ENCODE measurements around the gene CYBA.
A peak's percentile ranks its signal among the peaks of the same experiment; 100 is the strongest.

CYBA gene

GRCh38 chr16:88687676-88688012, 36.8 kb upstream of the CYBA start:
- TF ChIP-seq CTCF (IDR thresholded peaks at IDR 0.05; ENCODE audit: insufficient read depth, low read length) (no peak), SPI1 (IDR thresholded peaks at IDR 0.05; ENCODE audit: borderline replicate concordance, low read depth) (no peak)
- TF ChIP-seq, protein P1, sequence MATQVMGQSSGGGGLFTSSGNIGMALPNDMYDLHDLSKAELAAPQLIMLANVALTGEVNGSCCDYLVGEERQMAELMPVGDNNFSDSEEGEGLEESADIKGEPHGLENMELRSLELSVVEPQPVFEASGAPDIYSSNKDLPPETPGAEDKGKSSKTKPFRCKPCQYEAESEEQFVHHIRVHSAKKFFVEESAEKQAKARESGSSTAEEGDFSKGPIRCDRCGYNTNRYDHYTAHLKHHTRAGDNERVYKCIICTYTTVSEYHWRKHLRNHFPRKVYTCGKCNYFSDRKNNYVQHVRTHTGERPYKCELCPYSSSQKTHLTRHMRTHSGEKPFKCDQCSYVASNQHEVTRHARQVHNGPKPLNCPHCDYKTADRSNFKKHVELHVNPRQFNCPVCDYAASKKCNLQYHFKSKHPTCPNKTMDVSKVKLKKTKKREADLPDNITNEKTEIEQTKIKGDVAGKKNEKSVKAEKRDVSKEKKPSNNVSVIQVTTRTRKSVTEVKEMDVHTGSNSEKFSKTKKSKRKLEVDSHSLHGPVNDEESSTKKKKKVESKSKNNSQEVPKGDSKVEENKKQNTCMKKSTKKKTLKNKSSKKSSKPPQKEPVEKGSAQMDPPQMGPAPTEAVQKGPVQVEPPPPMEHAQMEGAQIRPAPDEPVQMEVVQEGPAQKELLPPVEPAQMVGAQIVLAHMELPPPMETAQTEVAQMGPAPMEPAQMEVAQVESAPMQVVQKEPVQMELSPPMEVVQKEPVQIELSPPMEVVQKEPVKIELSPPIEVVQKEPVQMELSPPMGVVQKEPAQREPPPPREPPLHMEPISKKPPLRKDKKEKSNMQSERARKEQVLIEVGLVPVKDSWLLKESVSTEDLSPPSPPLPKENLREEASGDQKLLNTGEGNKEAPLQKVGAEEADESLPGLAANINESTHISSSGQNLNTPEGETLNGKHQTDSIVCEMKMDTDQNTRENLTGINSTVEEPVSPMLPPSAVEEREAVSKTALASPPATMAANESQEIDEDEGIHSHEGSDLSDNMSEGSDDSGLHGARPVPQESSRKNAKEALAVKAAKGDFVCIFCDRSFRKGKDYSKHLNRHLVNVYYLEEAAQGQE (IDR thresholded peaks at IDR 0.05; ENCODE audit: insufficient replicate concordance, low read depth), result no peak
- Histone ChIP-seq H3K4me3 (replicated peaks; ENCODE audit: insufficient read depth, low read length) (no peak overlapping the region), H3K27ac (replicated peaks) (no peak overlapping the region), H3K27me3 (ENCODE audit: insufficient read depth, poor library complexity, severe bottlenecking) (no peaks in the 10 kb centered on the region)
- no peak for DNase-seq (ENCODE audit: low read depth in 1 of 2, low spot score in 1 of 2)

DNA sequence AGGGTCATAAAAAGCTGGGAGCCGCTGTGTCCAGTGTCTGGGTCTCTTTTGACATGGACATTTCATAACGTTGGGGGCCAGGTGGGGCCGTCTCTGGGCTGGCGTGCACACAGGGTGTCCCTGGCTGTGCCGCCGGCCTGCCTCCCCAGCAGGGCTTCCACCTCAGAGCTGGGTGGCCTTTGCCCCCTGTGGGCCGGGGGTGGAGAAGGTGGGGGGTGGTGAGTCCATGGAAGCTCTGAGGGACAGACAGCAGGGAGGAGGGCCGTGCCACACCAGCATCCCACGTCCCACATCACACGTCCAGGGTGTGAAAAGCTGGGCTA, 36.4 kb upstream of the CYBA start:
- no peaks in the 10 kb centered on the region for H3K27me3 ChIP-seq (ENCODE audit: insufficient read depth, poor library complexity, severe bottlenecking)
- H3K4me3 ChIP-seq (replicated peaks; ENCODE audit: insufficient read depth, low read length), result no peak overlapping the region
- TF ChIP-seq SPI1 (IDR thresholded peaks at IDR 0.05; ENCODE audit: borderline replicate concordance, low read depth) (no peak), GABPA (IDR thresholded peaks at IDR 0.05; ENCODE audit: low read depth) (no peak), CTCF (IDR thresholded peaks at IDR 0.05; ENCODE audit: insufficient read depth, low read length) (no peak), POLR2AphosphoS5 (IDR thresholded peaks at IDR 0.05; ENCODE audit: low read depth) (no peak)
- TF ChIP-seq, protein P1 (IDR thresholded peaks at IDR 0.05; ENCODE audit: insufficient replicate concordance, low read depth), result no peak
- DNase-seq (ENCODE audit: low read depth in 1 of 2, low spot score in 1 of 2), result no peak
- H3K27ac ChIP-seq (replicated peaks), result no peak overlapping the region

- Histone ChIP-seq H3K27me3 (ENCODE audit: insufficient read depth, poor library complexity, severe bottlenecking) (no peaks in the 10 kb centered on the region), H3K27ac (replicated peaks) (peak within 1 kb of the TSS; percentile 49), H3K4me3 (replicated peaks; ENCODE audit: insufficient read depth, low read length) (peak within 1 kb of the TSS; percentile 64)
- DNase-seq (ENCODE audit: low read depth in 1 of 2, low spot score in 1 of 2), result peak; percentile 66 to 70
- TF ChIP-seq SPI1 (IDR thresholded peaks at IDR 0.05; ENCODE audit: borderline replicate concordance, low read depth), result no peak
- TF ChIP-seq, protein P1 (IDR thresholded peaks at IDR 0.05; ENCODE audit: insufficient replicate concordance, low read depth), result no peak
- no peak for TF ChIP-seq POLR2AphosphoS5 (IDR thresholded peaks at IDR 0.05; ENCODE audit: low read depth)
- TF ChIP-seq GABPA (IDR thresholded peaks at IDR 0.05; ENCODE audit: low read depth), result no peak
- TF ChIP-seq CTCF (IDR thresholded peaks at IDR 0.05; ENCODE audit: insufficient read depth, low read length), result no peak
These were observed 35.8 kb upstream of the CYBA start, which contains the start of gene SNAI3 for GRCh38 chr16:88686439-88687253. Gene SNAI3 (minus strand): TSS chr16:88686507. CDS start chr16:88686406, 101 bp downstream.

Measured in HL-60 (cell line).